ENCODE results near the gene ERGIC1.

The ERGIC1 gene

DNA sequence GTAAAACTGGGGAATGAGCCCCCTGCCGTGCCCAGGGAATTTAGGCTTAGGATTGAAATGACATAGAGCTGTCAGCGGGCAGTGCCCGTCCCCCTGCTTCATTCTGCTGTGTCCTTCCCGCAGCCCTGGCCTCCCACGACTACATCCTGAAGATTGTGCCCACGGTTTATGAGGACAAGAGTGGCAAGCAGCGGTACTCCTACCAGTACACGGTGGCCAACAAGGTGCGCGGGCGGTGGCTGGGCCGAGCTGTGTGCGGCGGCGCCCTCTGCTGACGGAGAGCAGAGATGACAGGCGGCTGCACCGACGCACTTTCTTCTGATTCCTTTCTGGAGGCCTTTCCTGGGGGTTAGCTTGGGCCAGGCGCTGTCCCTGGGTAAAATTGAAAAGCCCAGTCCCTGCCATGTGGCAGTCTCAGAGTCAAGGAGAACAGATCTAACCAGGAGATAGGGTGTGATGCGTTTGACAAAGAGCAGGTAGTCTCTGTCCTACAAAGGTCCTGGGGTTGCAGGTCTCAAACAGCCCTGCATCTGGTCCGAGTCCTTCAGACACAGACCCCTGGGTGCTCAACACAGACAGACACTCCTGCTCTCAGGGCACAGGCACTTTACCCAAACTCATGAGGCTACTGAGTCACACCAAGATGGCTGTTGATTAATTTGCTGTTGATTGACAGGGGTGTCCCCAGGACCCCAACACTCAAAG is 98.4 kb downstream of the ERGIC1 start:
- TF ChIP-seq, protein P1, sequence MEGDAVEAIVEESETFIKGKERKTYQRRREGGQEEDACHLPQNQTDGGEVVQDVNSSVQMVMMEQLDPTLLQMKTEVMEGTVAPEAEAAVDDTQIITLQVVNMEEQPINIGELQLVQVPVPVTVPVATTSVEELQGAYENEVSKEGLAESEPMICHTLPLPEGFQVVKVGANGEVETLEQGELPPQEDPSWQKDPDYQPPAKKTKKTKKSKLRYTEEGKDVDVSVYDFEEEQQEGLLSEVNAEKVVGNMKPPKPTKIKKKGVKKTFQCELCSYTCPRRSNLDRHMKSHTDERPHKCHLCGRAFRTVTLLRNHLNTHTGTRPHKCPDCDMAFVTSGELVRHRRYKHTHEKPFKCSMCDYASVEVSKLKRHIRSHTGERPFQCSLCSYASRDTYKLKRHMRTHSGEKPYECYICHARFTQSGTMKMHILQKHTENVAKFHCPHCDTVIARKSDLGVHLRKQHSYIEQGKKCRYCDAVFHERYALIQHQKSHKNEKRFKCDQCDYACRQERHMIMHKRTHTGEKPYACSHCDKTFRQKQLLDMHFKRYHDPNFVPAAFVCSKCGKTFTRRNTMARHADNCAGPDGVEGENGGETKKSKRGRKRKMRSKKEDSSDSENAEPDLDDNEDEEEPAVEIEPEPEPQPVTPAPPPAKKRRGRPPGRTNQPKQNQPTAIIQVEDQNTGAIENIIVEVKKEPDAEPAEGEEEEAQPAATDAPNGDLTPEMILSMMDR (conservative IDR thresholded peaks at IDR 0.05; ENCODE audit: low read depth, low read length): peak; percentile 94
- DNase-seq (ENCODE audit: low read depth): peak; percentile 80
- no peak overlapping the region for H3K4me3 ChIP-seq (ENCODE audit: low read depth, low read length)

DNA sequence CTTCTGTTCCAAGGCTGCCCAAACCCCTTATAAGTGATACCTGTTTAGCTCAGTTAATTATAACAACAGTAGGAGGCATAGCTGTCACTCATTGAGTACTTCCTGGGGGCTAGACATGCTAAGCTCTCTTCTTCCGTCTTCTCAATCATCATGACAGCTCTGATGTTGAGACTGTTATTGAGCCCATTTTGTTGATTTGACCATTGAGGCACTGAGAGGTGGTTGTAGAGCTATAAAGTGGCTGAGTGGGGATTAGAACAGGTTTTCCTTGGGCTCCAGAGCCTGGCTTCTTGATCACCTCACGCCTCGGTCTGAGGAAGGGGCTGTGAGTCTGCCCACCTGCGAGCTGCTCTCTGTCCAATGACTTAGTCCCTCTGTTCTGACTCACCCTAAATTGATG is 99.2 kb downstream of the ERGIC1 start:
- TF ChIP-seq, protein P1 (conservative IDR thresholded peaks at IDR 0.05; ENCODE audit: low read depth, low read length): no peak
- H3K4me3 ChIP-seq (ENCODE audit: low read depth, low read length): no peak overlapping the region
- no peak for DNase-seq (ENCODE audit: low read depth)

DNA sequence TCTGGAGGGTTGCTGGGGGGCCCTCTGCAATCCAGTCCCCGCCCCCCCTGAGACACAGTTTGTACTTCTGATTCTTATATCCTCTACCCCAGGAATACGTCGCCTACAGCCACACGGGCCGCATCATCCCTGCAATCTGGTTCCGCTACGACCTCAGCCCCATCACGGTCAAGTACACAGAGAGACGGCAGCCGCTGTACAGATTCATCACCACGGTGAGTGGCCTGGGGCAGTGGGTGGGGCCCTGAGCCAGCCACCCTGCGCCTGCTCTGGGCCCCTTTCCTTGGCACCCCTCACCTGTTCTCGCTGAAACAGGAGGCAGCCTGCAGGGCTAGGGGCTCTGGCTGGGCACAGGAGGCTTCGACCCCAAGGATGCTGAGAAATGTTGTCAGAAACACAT is 101.0 kb downstream of the ERGIC1 start:
- DNase-seq (ENCODE audit: low read depth): no peak
- H3K4me3 ChIP-seq (ENCODE audit: low read depth, low read length): no peak overlapping the region
- TF ChIP-seq, protein P1 (conservative IDR thresholded peaks at IDR 0.05; ENCODE audit: low read depth, low read length): no peak

DNA sequence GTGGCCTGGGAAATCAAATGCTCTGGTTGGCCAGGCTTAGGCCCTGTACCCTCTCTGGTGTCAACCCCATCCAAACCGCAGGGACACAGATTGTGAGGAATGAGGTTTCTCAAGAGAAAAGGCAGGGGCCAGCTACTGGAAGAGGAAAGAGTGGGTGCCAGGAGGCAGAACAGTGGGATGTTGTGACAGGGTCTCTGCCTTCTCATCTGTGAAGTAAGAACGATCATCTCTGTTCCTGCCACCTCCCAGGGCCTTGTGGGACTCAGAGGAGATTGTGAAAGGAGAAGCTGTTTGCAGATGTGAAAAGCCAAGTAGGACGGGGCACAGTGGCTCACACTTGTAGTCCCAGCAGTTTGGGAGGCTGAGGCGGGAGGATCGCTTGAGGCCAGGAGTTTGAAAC is 102.3 kb downstream of the ERGIC1 start:
- no peak for DNase-seq (ENCODE audit: low read depth)
- TF ChIP-seq, protein P1 (conservative IDR thresholded peaks at IDR 0.05; ENCODE audit: low read depth, low read length): no peak
- no peak overlapping the region for H3K4me3 ChIP-seq (ENCODE audit: low read depth, low read length)

DNA sequence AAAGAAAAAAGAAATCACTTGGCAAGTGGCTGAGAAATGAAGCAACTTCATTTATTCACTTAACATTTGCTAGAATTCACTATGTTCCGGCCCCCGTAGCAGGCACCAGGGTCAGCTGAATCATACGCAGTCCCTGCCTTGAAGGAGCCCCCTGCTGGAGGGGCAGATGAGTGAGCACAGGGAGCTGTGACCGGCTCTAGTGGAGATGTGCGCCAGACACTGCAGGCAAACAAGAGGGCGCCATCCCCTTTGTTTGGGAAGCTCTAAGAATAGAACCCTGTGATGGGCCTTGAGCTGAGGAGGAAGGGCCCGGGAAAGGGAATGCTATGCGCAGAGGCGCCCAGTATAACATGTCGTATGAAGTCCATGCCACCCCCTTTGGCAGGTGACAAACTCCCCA is 105.0 kb downstream of the ERGIC1 start:
- no peak overlapping the region for H3K4me3 ChIP-seq (ENCODE audit: low read depth, low read length)
- TF ChIP-seq, protein P1 (conservative IDR thresholded peaks at IDR 0.05; ENCODE audit: low read depth, low read length): peak; percentile 57
- DNase-seq (ENCODE audit: low read depth): peak; percentile 48

DNA sequence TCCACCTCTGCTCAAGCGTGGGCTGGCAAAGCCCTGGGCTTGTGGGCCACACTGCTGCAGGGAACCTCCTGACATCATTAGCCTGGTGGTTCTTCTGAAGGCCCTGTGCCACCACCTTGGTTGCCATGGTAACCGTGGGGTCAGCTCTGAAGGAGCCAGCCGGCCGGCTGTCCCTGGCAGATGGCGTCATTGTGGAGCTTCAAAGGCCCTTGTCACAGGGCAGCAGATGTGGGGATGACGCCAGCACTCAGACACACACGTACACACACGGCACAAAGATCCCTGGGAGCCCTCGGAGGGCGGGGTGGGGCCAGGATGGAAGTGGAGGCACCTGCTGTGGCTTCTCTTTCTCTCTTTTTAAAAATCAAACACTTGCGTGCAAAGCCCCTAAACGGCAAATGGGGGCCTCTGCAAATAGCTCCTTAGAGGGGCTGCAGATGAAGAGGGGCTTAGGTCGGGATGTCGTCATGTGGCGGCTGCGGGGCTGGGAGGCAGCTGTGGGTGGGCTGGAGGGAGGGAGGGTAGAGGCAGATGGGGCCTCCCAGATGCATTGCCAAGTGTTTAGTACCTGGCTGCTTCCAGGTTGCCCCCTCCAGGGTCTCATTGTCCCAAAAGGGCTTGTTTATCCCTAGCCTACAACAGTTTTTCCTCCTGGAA is 105.7 kb downstream of the ERGIC1 start:
- TF ChIP-seq, protein P1 (conservative IDR thresholded peaks at IDR 0.05; ENCODE audit: low read depth, low read length): no peak
- H3K4me3 ChIP-seq (ENCODE audit: low read depth, low read length): no peak overlapping the region
- no peak for DNase-seq (ENCODE audit: low read depth)

Data from choroid plexus epithelial cell (primary cell).